ENCODE data around the gene LPIN1.
"Not testable (repeated sequence)": the region's sequence is repeated elsewhere in the genome, so short reads cannot be mapped to it uniquely, and the experiment has no call there.

The LPIN1 gene

DNA sequence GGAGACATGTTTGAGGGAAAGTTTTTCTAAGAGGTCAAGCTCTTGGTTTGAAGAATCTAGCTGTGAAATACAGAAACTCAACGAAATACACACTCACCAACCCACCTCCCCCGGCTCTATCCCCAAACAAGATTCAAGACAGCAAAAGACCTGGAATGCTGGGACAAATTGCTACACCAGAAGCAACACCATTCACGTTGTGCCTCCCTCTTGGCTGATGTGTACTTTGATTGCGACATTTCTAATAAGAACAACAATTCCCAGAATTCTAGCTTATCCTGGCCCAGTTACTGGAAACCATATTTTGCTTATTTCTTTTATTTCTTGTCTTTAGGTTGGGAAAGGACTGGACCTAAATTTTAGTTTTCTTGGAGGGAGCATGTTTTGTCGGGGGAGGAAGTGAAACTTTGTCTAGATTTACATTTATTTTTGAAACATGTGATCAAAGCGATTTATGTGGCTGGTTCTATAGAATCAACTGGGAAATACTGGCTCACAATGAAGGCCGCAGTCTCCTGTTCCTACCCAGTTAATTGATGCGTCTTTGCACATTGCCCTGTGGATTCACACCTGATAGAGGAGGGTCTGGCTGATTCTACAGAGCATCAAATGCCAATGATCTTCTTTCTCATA, 29.6 kb upstream of the LPIN1 start:
- no peak for DNase-seq (ENCODE audit: low read depth in 2 of 2)

DNA sequence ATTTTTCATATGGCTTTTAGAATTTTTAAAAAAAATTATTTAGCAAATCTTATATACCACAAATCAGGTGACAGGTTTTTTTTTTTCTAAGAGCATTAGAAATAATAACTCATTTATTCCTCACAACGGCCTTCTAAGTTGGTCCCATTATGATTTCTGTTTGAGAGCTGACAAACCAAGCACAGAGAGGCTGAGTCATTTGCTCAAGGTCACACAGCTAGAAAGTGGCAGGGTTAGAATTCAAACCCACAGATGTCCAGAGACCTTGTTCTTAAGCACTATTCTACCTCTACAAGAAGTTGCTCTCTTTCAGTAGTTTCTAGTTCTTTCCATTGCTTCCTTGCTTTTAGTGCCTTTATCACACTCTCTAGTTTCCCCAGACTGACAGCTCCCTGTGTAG, 28.8 kb upstream of the LPIN1 start:
- DNase-seq (ENCODE audit: low read depth in 2 of 2) = no peak

DNA sequence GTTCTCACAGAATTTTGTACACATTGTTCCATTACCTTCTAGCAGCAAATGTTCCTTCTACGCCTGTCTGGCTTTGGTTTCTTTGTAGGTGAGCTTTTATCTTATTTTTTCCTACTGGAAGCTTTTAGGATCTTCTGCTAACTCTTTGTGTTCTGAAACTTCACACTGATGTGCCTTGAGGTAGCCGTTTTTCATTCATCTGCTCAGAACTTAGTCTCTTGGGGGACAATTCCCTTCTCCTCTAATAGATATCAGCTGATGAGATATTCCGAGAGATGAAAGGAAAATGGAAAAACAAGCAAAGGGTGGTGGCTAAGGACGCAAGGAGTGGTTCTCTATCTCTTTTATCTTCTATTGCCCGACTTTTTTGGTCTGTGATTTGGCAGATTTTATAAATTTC, 27.8 kb upstream of the LPIN1 start:
- DNase-seq (ENCODE audit: low read depth in 2 of 2) = no peak

DNA sequence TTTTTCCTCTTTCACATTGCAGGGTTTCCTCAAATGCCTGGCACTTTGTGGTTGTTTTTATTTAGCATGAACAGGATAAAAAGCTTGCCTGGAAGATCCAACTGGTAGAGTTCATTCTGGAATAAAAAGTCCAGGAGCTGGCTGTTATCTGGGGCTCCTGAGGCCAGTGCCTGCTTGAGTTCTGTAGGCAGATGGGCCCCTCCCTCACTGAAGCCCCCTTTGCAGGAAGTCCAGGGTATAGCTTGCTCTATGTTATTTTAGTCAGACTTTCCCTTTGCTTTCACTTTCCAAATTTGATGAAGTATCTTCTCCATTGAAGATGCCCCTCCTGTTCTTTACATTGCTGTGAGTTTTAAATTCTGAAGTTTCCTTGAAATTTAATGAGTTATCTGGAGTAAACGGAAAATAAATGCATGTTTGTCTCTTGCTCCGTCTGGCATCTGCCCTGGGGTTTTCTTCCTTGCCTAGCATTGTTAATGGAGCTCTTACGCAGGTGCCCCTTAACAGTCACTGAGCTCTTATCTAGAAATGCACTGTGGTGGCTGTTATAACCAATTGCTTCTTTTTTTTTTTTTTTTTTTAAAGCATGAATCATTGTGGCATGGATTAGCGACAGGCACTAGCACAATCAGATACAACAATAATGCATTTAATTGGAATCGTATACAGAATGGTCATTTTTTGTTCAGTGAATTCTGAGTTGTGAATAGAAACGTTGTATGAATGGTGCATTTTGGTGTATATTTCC, 27.0 kb upstream of the LPIN1 start:
- DNase-seq (ENCODE audit: low read depth in 2 of 2) = no peak

DNA sequence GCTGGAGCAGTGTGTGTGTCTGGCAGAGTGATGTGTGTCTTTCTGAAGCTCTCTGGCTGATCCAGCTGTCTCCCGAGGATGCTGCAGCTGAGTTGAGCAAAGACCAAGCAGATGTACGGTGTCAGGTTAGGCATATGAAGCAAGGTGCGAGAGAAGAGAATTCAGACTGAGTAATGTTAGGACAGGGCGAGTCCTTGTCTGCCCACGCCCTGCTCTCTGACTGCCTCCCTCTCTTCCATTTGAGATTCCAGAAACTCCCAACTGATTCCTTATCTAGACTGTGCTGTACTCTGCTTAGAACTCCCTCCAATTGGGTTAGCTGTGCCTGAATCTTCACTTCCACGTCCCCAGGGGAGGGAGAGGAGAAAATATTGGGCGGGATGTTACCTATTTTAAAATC, 25.7 kb upstream of the LPIN1 start:
- no peak for DNase-seq (ENCODE audit: low read depth in 2 of 2)

DNA sequence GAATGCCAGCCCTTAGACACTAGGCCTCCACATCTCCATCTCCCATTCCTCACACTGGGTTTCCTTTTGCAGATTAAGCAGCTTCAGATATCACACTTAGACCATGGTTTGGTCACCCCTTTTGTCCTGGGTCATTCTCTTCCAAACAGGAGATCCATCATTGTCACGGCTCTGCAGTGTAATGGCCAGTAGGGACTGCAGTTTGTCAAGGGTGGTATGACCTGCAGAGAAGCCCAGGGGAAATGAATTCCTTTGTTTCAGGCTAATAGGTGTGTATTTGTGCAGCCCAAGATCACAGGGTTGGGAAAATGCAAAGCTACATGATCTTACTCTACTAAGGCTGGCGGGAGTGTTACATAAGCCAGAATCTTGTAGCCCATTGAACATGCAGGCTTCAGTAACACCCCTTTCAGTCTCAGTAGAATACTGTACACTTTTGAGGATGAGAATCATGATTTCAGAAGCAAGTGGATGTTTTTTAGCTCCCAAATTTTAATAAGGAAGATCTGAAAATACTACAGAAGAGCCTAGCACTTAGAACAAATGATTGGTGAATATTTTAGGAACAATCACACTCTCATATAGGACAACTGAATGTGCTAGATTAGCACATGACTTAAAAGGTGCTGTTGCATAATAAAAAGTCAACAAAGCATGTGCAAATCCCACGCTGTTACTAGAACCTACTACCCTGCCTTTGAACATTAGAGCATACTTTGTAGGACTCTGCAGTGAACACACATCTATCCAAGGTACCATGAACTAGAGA, 24.0 kb upstream of the LPIN1 start:
- no peak for DNase-seq (ENCODE audit: low read depth in 2 of 2)

DNA sequence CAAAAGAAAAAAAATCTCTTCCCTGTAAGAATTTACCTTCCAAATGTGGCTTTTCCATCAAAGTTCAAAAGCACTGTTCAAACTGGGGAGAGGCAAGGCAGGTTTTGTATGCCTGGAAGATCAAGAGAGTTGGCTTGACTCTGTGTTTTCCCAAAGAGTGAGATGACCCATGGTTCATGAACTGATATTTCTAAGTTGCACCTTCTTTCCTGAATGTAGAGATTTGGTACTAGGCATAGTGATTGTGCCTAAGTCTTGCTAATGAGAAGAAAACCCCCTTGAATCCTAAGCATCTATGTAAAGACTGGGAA, 23.4 kb upstream of the LPIN1 start:
- no peak for DNase-seq (ENCODE audit: low read depth in 2 of 2)

DNA sequence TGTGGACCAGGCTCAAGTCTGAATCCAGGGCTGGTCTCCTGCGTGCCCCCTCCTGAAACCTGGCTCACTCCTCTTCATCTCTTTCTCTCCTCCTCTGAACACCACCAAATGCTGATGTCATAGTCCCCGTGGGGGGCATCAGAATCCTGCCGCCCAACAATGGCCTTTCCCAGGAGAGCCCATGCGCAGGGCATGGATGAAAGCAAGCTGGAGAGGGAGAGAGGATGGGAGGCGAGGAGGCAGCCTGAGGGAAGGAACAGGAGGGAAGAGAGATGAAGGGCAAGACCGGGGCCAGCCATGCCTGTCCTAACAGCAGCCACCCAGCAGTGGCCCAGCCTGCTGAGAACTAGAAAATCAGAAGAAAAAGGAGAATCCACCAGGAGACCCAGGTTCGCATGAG, 22.3 kb upstream of the LPIN1 start:
- no peak for DNase-seq (ENCODE audit: low read depth in 2 of 2)

DNA sequence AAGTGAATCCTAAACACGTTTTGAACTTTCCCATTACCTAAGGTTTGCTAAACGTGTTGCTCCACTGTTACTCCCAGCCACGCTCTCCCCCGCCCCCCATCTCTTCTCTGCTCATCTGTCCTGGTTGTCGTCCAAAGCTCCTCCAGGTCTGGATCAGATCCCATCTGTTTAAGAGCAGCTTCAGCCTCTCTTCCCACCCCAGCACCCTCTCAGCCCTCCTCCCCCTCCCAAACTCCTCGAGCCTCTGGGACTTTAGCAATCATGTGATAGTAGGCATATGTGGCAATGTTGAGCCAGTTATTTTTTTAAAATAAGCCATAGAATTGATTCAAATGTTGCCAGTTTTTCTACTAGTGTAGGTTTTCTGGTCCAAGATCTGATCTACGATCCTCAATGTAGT, 20.0 kb upstream of the LPIN1 start:
- DNase-seq (ENCODE audit: low read depth in 2 of 2) = no peak

DNA sequence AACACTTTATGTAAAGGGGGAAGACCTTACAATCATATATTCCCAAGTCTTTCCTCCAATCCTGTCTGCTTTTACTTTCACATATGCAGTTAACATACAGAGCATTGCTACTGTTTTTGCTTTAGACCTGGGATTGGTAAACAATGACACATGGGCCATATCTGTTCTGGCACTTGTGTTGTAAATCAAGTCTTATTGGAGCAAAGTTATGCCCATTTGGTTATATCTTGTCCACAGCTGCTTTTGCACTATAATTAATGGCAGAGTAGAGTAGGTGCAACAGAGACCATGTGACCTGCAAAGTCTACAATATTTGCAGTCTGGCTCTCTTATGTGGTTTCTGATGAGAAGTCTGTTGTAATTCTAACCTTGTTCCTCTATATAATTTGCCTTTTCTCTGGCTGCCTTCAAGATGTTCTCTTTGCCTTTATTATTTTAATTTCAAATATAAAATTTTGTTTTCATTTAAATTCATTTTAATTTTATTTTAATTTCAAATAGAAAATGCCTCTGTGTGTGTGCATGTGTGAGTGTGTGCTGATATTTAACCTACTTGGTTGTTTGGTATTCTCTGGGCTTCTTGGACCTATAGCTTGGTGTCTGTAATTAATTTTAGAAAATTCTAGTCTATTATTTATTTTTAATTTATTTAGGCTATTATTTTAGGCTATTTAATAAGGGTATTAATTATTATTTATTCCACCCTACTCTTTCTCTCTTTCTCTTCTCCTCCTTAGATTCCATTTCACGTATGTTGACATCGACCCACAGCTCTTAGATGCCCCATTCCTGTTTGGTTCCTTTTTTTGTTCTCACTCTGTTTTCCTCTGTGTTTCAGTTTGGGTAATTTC, 16.8 kb upstream of the LPIN1 start:
- no peak for DNase-seq (ENCODE audit: low read depth in 2 of 2)

DNA sequence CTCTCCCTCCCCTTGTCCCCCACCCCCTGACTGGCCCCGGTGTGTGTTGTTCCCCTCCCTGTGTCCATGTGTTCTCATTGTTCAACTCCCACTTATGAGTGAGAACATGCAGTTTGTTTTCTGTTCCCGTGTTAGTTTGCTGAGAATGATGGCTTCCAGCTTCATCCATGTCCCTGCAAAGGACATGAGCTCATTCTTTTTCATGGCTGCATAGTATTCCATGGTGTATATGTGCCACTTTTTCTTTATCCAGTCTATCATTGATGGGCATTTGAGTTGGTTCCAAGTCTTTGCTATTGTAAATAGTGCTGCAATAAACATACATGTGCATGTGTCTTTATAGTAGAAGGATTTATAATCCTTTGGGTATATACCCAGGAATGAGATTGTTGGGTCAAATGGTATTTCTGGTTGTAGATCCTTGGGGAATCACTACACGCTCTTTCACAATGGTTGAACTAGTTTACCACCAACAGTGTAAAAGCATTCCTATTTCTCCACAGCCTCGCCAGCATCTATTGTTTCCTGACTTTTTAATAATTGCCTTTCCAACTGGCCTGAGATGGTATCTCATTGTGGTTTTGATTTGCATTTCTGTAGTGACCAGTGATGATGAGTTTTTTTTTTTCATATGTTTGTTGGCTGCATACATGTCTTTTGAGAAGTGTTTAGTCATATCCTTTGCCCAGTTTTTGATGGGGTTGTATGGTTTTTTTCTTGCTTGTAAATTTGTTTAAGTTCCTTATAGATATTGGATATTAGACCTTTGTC, 15.0 kb upstream of the LPIN1 start:
- DNase-seq (ENCODE audit: low read depth in 2 of 2) = not testable (repeated sequence)

DNA sequence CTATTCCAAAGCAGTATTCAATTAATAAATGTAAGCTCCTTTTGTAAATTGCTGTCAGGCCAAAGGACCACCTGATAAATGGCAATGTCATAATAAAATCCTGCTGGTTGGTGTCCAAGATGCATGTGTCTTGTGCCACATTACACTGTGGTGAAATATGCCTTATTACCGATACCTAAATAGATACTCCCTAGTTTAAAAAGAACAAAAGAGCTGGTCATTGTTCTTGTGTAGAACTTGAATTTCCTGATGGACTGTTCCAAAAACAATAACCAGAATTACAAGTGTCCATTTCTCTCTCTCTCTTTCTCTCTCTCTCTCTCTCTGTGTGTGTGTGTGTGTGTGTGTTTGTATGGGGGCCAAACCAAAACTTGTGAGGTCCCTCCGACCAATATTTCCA, 13.8 kb upstream of the LPIN1 start:
- DNase-seq (ENCODE audit: low read depth in 2 of 2) = no peak

DNA sequence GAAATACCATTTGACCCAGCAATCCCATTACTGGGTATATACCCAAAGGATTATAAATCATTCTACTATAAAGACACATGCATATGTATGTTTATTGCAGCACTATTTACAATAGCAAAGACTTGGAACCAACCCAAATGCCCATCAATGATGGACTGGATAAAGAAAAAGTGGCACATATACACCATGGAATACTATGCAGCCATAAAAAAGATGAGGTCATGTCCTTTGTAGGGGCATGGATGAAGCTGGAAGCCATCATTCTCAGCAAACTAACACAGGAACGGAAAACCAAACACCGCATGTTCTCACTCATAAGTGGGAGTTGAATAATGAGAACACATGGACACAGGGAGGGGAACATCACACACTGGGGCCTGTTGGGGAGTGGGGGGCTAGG, 8.6 kb upstream of the LPIN1 start:
- DNase-seq (ENCODE audit: low read depth in 2 of 2) = not testable (repeated sequence)

DNA sequence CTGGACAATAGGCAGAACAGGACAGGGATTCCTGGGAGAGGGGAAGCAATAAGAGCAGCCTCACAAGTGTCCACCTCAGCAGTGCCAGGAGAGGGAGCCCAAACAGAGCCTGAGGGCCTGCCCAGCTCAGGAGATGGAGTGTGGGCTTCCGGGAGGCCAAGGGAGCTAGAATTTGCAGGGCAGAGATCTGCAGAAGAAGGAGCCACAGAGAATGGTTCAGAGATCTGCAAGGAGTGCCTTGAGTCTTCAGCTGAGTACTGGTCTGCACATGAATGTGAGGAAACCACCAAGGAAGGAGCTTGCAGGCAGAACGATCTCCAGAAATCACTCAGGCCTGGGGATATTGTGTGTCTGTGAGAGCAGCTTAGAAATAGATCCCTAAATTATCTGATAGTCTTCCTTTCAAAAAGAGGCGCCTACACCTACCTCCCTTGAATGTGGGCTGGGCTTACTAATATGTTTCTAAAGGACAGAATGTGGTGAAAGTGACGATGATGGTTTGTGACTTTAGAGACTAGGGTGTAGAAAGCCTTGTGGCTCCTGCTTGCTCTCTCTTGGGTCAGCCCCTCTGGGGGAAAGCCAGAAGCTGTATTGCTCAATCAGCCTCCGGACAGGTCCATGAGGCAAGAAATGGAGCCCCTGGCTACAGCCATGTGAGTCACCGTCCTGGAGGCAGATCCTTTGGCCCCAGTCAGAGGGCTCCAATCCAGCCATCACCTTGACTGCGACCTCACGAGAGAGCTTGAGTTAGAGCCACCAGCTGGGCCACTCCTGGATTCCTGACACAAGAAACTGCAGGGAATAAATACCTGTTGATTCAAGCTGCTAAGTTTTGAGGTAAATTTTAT, 7.6 kb upstream of the LPIN1 start:
- no peak for DNase-seq (ENCODE audit: low read depth in 2 of 2)

DNA sequence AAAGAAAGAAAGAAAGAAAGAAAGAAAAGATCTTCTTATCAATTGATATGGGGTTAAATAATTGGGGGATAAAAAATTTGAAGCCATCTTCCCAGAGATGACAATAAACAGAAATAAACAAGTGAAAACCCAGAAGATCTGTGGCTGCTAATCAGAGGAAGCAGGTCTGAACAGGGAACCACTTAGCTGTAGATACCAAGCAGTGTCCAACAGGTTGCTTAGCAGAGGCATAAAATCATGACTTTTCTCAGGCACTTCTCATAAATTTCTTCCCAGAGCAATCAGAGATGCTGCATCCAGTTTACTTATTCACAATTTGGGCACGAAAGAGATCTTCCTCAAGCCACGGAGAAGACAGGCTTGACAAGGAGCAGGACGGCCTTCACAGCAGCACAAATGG, 5.7 kb upstream of the LPIN1 start:
- DNase-seq (ENCODE audit: low read depth in 2 of 2) = no peak

DNA sequence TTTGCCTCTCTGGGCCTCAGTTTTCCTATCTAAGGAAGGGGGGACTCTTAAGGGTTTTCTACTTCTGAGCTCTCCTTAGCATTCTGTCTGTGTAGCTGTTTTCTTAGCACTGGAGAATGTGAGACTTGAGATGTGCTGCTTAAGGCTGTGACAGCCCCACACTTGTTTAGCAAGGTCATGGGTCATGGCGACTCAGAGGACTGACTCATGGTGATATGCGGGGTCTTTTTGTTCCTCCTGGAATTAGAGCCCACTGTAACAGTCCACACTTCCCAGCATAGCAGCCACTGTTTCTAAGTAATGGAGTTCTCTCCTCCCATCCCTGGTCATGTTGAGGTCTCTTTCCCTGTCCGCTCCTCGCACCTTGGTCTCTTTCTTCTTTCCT, 4.1 kb upstream of the LPIN1 start:
- DNase-seq (ENCODE audit: low read depth in 2 of 2) = no peak

DNA sequence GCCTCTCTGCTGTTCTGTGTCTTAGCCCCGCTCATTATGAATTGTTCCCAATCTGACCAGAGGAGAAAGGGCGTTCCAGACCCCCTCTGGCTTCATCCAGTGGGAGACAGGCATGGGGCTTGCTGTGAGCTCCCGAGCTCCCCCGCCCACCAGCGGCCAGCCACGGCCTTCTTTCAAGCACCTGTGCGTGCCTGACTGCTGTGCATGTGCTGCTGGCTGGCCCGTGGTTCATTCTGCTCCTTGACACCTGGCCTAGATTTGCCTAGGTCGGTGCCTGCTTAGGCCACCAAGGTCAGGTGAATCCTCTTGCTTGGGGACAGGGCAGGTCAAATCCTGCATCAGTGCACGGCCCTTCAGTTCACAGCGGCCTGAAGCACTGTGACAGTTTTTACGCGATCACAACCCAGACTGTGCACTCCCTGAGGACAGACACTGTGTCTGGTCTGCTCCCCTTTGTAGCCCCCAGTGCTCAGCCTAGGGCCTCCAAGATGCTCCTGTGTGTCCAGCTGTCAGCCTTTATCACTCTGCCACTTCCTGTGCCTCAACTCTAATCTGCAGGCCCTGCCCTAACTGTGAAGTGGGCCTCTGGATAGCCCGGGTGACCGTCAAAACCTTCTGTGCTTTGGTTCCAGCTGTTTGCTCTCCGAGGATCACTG, 3.6 kb upstream of the LPIN1 start:
- DNase-seq (ENCODE audit: low read depth in 2 of 2) = no peak

DNA sequence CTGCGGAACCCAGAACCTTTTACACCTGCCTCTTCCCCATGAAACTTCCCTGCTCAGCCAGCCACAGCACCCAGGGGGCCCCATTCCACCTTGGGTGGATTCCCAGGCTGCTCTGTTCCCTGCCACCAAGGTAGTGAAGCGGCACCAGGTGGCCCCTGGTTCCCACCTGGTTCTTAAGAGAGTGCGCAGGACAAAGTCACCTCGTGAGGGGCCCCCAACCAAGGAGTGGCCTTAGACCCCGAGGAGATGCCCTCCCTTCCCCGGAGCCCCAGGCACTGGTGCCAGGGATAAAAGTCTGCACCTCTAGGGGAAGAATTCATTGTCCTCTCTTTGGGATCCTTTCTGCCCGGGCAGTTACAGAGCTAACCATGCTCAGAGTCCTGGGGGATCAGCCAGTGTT, 3.1 kb upstream of the LPIN1 start:
- DNase-seq (ENCODE audit: low read depth in 2 of 2) = no peak

DNA sequence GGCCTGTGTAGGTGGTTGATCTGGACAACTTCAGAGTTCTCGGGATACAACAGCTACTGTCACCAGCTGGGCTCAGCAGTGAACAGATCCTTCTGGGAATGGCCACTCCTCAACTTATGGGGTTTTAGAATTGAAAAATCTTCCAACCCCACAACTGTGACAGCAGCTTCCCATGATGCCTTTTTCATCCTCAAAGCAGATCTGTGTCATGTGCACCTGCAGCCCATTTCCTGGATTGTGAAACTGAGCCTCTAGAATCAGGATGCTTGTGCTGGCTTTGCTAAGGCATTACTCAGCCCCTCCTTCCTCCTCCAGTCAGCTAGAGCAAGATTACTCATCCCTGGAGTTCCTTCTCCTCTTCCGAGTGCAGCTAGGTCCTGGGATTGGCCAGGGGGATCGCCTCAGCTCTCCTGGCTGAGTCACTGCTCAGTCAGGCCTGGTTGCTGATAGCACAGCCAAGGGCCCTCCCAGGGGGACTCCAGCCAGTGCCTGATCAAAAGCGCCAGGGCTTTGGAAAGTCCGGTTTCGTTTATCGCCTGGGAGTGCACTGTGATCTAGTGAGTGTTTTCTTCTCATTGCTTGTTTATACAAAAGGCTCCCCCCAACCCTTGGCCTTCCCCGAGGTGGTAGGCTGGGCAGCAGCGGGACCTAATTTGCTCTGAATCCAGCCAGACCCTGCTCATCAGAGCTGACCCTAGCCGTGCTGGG, 2.4 kb upstream of the LPIN1 start:
- DNase-seq (ENCODE audit: low read depth in 2 of 2) = no peak
